ENCODE measurements around the gene DGKG.

The DGKG gene

DNA sequence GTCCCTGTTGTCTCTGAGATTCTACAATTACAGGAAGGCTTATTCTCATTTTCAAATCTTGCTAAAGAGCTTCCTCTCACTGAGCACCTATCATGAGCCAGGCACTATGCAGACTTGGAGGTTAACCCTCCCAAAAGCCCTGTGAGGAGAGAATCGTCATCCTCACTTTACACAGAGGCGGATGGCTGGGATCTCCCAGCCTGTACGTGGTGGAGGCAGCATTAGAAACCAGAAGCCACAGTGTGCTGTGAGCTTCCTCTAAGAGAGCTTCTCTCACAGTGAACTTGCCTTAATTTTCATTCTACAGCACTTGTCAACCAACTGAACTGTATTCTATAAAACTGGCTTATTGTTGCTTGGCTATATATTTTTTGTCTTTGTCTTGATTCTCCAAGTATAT, 6.1 kb upstream of the DGKG start:
- no peak for TF ChIP-seq CTCF (IDR thresholded peaks at IDR 0.05; ENCODE audit: borderline replicate concordance, control extremely low read depth, extremely low read depth, insufficient read depth, missing control alignments)
- in situ Hi-C loops (cut with MboI; ENCODE audit: low sequenced_read_pairs, unreplicated experiment) = no loop called here
- no peak for DNase-seq (ENCODE audit: low spot score)

- no peak for TF ChIP-seq CTCF (IDR thresholded peaks at IDR 0.05; ENCODE audit: borderline replicate concordance, control extremely low read depth, extremely low read depth, insufficient read depth, missing control alignments)
Observed at GRCh38 chr3:186367631-186368030, 5.6 kb upstream of the DGKG start.

DNA sequence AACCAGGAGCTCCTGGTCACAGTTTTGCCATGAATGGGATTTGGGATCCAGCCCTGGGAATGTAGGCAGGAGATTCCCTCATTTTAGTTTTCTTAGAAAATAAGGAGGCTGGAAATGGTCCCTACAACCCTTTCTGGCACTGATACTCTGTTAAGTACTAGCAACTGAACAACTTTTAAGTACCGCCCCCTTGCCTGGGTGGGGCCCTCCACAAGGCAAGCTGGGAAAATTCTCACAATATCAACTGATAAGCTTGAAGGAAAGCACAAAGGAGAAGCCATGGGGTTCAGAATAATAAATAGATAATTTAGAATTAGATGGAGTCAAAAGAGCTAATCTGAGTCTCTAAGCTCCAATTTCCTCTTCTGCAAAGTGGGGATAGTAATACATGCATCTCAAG, 4.2 kb upstream of the DGKG start:
- no peak for TF ChIP-seq CTCF (IDR thresholded peaks at IDR 0.05; ENCODE audit: borderline replicate concordance, control extremely low read depth, extremely low read depth, insufficient read depth, missing control alignments)
- in situ Hi-C loops (cut with MboI; ENCODE audit: low sequenced_read_pairs, unreplicated experiment) = no loop called here
- DNase-seq (ENCODE audit: low spot score) = no peak

More at GRCh38 chr3:186367631-186368030, 5.6 kb upstream of the DGKG start:
- in situ Hi-C loops (cut with MboI; ENCODE audit: low sequenced_read_pairs, unreplicated experiment) = no loop called here
- no peak for DNase-seq (ENCODE audit: low spot score)

GRCh38 chr3:186365202-186365974, 3.4 kb upstream of the DGKG start:
- TF ChIP-seq CTCF (IDR thresholded peaks at IDR 0.05; ENCODE audit: borderline replicate concordance, control extremely low read depth, extremely low read depth, insufficient read depth, missing control alignments) = no peak
- in situ Hi-C loops (cut with MboI; ENCODE audit: low sequenced_read_pairs, unreplicated experiment) = no loop called here
- no peak for DNase-seq (ENCODE audit: low spot score)

- in situ Hi-C loops (cut with MboI; ENCODE audit: low sequenced_read_pairs, unreplicated experiment) = no loop called here
- DNase-seq (ENCODE audit: low spot score) = no peak
- no peak for TF ChIP-seq CTCF (IDR thresholded peaks at IDR 0.05; ENCODE audit: borderline replicate concordance, control extremely low read depth, extremely low read depth, insufficient read depth, missing control alignments)
Observed at GRCh38 chr3:186362988-186363387, 954 bp upstream of the DGKG start.

- DNase-seq (ENCODE audit: low spot score) = no peak
- in situ Hi-C loops (cut with MboI; ENCODE audit: low sequenced_read_pairs, unreplicated experiment) = no loop called here
- TF ChIP-seq CTCF (IDR thresholded peaks at IDR 0.05; ENCODE audit: borderline replicate concordance, control extremely low read depth, extremely low read depth, insufficient read depth, missing control alignments) = no peak
Observed at GRCh38 chr3:186362537-186362842, 456 bp upstream of the DGKG start.

Measured in GM13976 (cell line).